ENCODE measurements around the gene DST. TPM values are rescaled to one million over a fixed set of nuclear protein-coding genes. Genes with fewer than 3 reads are reported as not detected.

Gene DST
- total and polyA plus RNA-seq, 2 of the 4 experiments (the other 2 are of a cell fraction), result 97.7 to 452 TPM

- H3K23ac ChIP-seq (ENCODE audit: low read depth, low read length), result peak overlapping the region; percentile 78
- TF ChIP-seq NFE2L2 (IDR thresholded peaks at IDR 0.05; ENCODE audit: low read depth, low read length) (no peak), POLR2A (IDR thresholded peaks at IDR 0.05; ENCODE audit: low read depth, low read length) (peak; percentile 13; the same call in 1 of the 2 replicates)
- in situ Hi-C loops (cut with MboI; ENCODE audit: low sequenced_read_pairs), result no loop called here
- H2BK20ac ChIP-seq (ENCODE audit: low read depth, low read length), result peak overlapping the region; percentile 1; the same call in 1 of the 2 replicates
- peak overlapping the region; percentile 82 for H2BK5ac ChIP-seq (ENCODE audit: low read depth, low read length, poor library complexity, severe bottlenecking)
- H3K27ac ChIP-seq (ENCODE audit: insufficient read depth, low read length), result peak overlapping the region; percentile 64
- peak overlapping the region; percentile 88 for H3K14ac ChIP-seq (replicated peaks; ENCODE audit: low read depth, low read length)
- POLR2A ChIA-PET (ENCODE audit: unreplicated experiment), result no interaction called here
- peaks cover 6% of the 10 kb centered on the region for H3K9me1 ChIP-seq (ENCODE audit: insufficient read depth, low read length)
- CTCF ChIA-PET, result interaction anchor here (0.6 kb wide), 1 partner anchor 171 kb away, joined by 3 read pairs; no protein-coding TSS in a partner anchor
- peaks cover 5% of the 10 kb centered on the region for H3K4me1 ChIP-seq (ENCODE audit: control insufficient read depth, insufficient read depth, low read length)
- peak overlapping the region; percentile 79 for H3K4me3 ChIP-seq (ENCODE audit: insufficient read depth, low read depth, low read length)
- peak overlapping the region; percentile 100 for H3K4me2 ChIP-seq (ENCODE audit: low read depth, low read length)
- 0 out of 3 replicates have a peak overlapping the region, but pooled peaks have one; percentile 13 for H2BK15ac ChIP-seq (ENCODE audit: low read depth, low read length)
- H2AK5ac ChIP-seq (ENCODE audit: low read depth, low read length), result peak overlapping the region; percentile 54; the same call in 1 of the 2 replicates
- dilution Hi-C loops (cut with HindIII; ENCODE audit: low sequenced_read_pairs, unreplicated experiment), result no loop called here
- peak overlapping the region; percentile 57 for H4K5ac ChIP-seq (ENCODE audit: low read depth, low read length)
- H3K9me3 ChIP-seq (ENCODE audit: control insufficient read depth, insufficient read depth, low read length), result no peaks in the 10 kb centered on the region
- intact Hi-C loops (cut with micrococcal nuclease), result loop anchor here (5.0 kb wide), 1 partner anchor 183 kb away; no protein-coding TSS in a partner anchor
- peak overlapping the region; percentile 11 for H2BK120ac ChIP-seq (ENCODE audit: low read depth, low read length)
- peak overlapping the region; percentile 99 for H3K18ac ChIP-seq (ENCODE audit: low read depth, low read length)
- peaks cover 8% of the 10 kb centered on the region; the same call in 1 of the 2 replicates for H4K20me1 ChIP-seq (ENCODE audit: insufficient read depth, low read length)
- no peak for ATAC-seq (ENCODE audit: low read depth)
- no TSS peak for BruUV-seq (replicated peaks)
- no peaks in the 10 kb centered on the region for H3K27me3 ChIP-seq (ENCODE audit: control insufficient read depth, insufficient read depth, low read length)
- no peak for DNase-seq
- no peak overlapping the region for H2AFZ ChIP-seq (replicated peaks; ENCODE audit: low read length, poor library complexity)
- peaks cover 31 to 61% of the 10 kb centered on the region in 2 experiments for H3K79me1 ChIP-seq (ENCODE audit: low read depth in 1 of 2, low read length in 2 of 2)
- peak overlapping the region; percentile 97 for H3K9ac ChIP-seq (ENCODE audit: low read depth, low read length)
- H4K8ac ChIP-seq (ENCODE audit: low read depth in 2 of 2, low read length in 2 of 2), result peak overlapping the region; percentile 35 to 76
- H3K4ac ChIP-seq (ENCODE audit: low read depth, low read length), result peak overlapping the region; percentile 69
- 100% methylated on average over 1 of the region's 9 CpGs; no CpG with 5 or more reads in 1 of the 2 experiments for WGBS, 2 experiments (ENCODE audit: extremely low coverage in 2 of 2, insufficient read length in 1 of 2)
- peak overlapping the region; percentile 49 for H4K91ac ChIP-seq (ENCODE audit: insufficient read depth, low read depth, low read length)
- peak overlapping the region; percentile 78; the same call in 1 of the 2 replicates for H3K56ac ChIP-seq (ENCODE audit: extremely low read depth, insufficient read depth, low read length)
- peaks cover 12% of the 10 kb centered on the region for H3K36me3 ChIP-seq (ENCODE audit: control insufficient read depth, insufficient read depth, low read length)
- no peak overlapping the region for H2AK9ac ChIP-seq (replicated peaks; ENCODE audit: low read depth, low read length, poor library complexity)
Measured at GRCh38 chr6:56540232-56541029, 102.3 kb downstream of the DST start.
